Panc1 (cell line): ENCODE measurements around the gene P2RY11. TPM values are rescaled to one million over a fixed set of nuclear protein-coding genes. Genes with fewer than 3 reads are reported as not detected.

Experiments used
- ATAC-seq: fragments of 200-7000 bp; cut with Tn5 transposase; 2 replicates; pipeline ENCODE4 v1.9.1; 2020; ENCODE audit warnings: mild to moderate bottlenecking, moderate library complexity
- BruUV-seq: library from RNA; stranded (reverse); fragments of 400-500 nt; replicated peaks from 2 replicates; lab custom pipeline; 2021; lab: Mats Ljungman, UMichigan
- CTCF ChIA-PET: fragments of 300-600 bp; sonication (Branson Sonifier 250); formaldehyde crosslinking; loops from one replicate; lab custom pipeline; 2022; ENCODE audit warnings: antibody characterized with exemption; lab: Charles Lee
- POLR2A ChIA-PET: fragments of 300-600 bp; sonication (Branson Sonifier 250); formaldehyde crosslinking; loops from one replicate; lab custom pipeline; 2022; ENCODE audit warnings: antibody characterized with exemption; lab: Charles Lee
- DNase-seq: peaks from one replicate; pipeline ENCODE4 v3.0.0-alpha.2; 2010; ENCODE audit warnings: low read depth, low spot score
- H3K27ac ChIP-seq: 2 replicates; pipeline ENCODE4 v1.5.1; 2011; ENCODE audit warnings: mild to moderate bottlenecking, low read length, inconsistent platforms
- H3K27me3 ChIP-seq: fragments of 200-500 bp; sonication (Bioruptor generic); 2 replicates; pipeline ENCODE4 v1.6.0; 2014; ENCODE audit warnings: low read length, inconsistent platforms; ENCODE audit not compliant: control insufficient read depth, insufficient read depth
- H3K36me3 ChIP-seq: fragments of 200-500 bp; sonication (Bioruptor generic); 2 replicates; pipeline ENCODE4 v1.5.1; 2014; ENCODE audit warnings: inconsistent platforms, mild to moderate bottlenecking, low read length, moderate library complexity; ENCODE audit not compliant: control insufficient read depth, insufficient read depth
- H3K4me1 ChIP-seq: 2 replicates; pipeline ENCODE4 v1.5.1; 2011; ENCODE audit warnings: inconsistent platforms, mild to moderate bottlenecking, low read length, moderate library complexity; ENCODE audit not compliant: control insufficient read depth, insufficient read depth
- H3K4me3 ChIP-seq, 2 experiments: 2 replicates each; pipeline ENCODE4 v1.5.1; 2011 to 2012; ENCODE audit warnings: low read depth in 2 of 2, low read length in 2 of 2, mild to moderate bottlenecking in 2 of 2, inconsistent platforms in 1 of 2, moderate library complexity in 1 of 2
- H3K9me3 ChIP-seq: fragments of 200-500 bp; sonication (Bioruptor generic); 2 replicates; pipeline ENCODE4 v1.5.1; 2014; ENCODE audit warnings: low read depth, mild to moderate bottlenecking, inconsistent platforms, low read length, moderate library complexity; ENCODE audit not compliant: control insufficient read depth, insufficient read depth
- POLR2AphosphoS5 ChIP-seq: IDR thresholded peaks from 2 replicates; pipeline ENCODE4 v1.6.1; 2012; ENCODE audit warnings: mild to moderate bottlenecking, low read depth, low read length, moderate library complexity
- SIN3A ChIP-seq: IDR thresholded peaks from 2 replicates; pipeline ENCODE4 v1.6.1; 2012; ENCODE audit warnings: low read depth, mild to moderate bottlenecking, low read length, moderate library complexity, borderline replicate concordance; ENCODE audit not compliant: insufficient read depth
- TCF7L2 ChIP-seq: IDR thresholded peaks from 2 replicates; pipeline ENCODE4 v1.6.1; 2011; ENCODE audit warnings: mild to moderate bottlenecking, low read depth, low read length, inconsistent platforms
- in situ Hi-C: cut with HindIII; loops from 2 replicates; pipeline ENCODE4 v1.10.0; 2016; ENCODE audit warnings: low sequenced_read_pairs, low pct_unique_long_range_greater_than_20kb
- intact Hi-C: fragments of 100-400 bp; cut with micrococcal nuclease; formaldehyde crosslinking; loops from one replicate; pipeline ENCODE4 v1.10.0; 2022; ENCODE audit not compliant: unreplicated experiment
- total RNA-seq: library from RNA; stranded (reverse); gene quantifications from one replicate; pipeline ENCODE4 v1.2.1, GENCODE V29; 2021; ENCODE audit not compliant: unreplicated experiment
- TF ChIP-seq, protein P1 (sequence below): fragments of 450-650 bp; IDR thresholded peaks from 2 replicates; pipeline ENCODE4 v1.5.1; 2017; ENCODE audit warnings: mild to moderate bottlenecking

The P2RY11 gene
- total RNA-seq, 1 experiment from 2014 or later: 12.5 TPM

DNA sequence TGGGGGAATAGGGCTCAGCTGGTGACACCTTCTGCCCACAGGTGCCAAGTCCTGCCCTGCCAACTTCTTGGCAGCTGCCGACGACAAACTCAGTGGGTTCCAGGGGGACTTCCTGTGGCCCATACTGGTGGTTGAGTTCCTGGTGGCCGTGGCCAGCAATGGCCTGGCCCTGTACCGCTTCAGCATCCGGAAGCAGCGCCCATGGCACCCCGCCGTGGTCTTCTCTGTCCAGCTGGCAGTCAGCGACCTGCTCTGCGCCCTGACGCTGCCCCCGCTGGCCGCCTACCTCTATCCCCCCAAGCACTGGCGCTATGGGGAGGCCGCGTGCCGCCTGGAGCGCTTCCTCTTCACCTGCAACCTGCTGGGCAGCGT lies 2.1 kb downstream of the P2RY11 start:
- TF ChIP-seq TCF7L2 (no peak), POLR2AphosphoS5 (peak; percentile 71)
- Histone ChIP-seq H3K27me3 (no peaks in the 10 kb centered on the region), H3K4me1 (peaks cover 8% of the 10 kb centered on the region), H3K4me3 (no peak overlapping the region), H3K9me3 (no peaks in the 10 kb centered on the region), H3K36me3 (peaks cover 4% of the 10 kb centered on the region), H3K27ac (no peak overlapping the region)
- in situ Hi-C loops (no loop called here), intact Hi-C loops (no loop called here)
- CTCF ChIA-PET: interaction anchor here (0.8 kb wide), 1 partner anchor 40 kb away, joined by 3 read pairs; no protein-coding TSS in a partner anchor
- peak; percentile 12 for ATAC-seq
- DNase-seq: no peak
- BruUV-seq: no TSS peak
- POLR2A ChIA-PET: interaction anchor here (0.5 kb wide), 2 partner anchors 253 to 469 kb away, joined by 3 to 4 read pairs; no protein-coding TSS in a partner anchor

DNA sequence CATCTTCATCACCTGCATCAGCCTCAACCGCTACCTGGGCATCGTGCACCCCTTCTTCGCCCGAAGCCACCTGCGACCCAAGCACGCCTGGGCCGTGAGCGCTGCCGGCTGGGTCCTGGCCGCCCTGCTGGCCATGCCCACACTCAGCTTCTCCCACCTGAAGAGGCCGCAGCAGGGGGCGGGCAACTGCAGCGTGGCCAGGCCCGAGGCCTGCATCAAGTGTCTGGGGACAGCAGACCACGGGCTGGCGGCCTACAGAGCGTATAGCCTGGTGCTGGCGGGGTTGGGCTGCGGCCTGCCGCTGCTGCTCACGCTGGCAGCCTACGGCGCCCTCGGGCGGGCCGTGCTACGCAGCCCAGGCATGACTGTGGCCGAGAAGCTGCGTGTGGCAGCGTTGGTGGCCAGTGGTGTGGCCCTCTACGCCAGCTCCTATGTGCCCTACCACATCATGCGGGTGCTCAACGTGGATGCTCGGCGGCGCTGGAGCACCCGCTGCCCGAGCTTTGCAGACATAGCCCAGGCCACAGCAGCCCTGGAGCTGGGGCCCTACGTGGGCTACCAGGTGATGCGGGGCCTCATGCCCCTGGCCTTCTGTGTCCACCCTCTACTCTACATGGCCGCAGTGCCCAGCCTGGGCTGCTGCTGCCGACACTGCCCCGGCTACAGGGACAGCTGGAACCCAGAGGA lies 2.6 kb downstream of the P2RY11 start:
- ChIA-PET CTCF (interaction anchor here (0.7 kb wide), 1 partner anchor 8 kb away, joined by 3 read pairs; the partner anchor contains the start of gene PPAN), POLR2A (interaction anchor here (0.5 kb wide), 1 partner anchor 254 kb away, joined by 4 read pairs; no protein-coding TSS in a partner anchor)
- Histone ChIP-seq H3K4me1 (peaks cover 8% of the 10 kb centered on the region), H3K9me3 (no peaks in the 10 kb centered on the region), H3K4me3 (no peak overlapping the region), H3K27ac (no peak overlapping the region), H3K36me3 (peaks cover 6% of the 10 kb centered on the region), H3K27me3 (no peaks in the 10 kb centered on the region)
- BruUV-seq: no TSS peak
- DNase-seq: no peak
- in situ Hi-C loops: no loop called here
- 0 out of 2 replicates have a peak, but pooled peaks have one; percentile 11 for TF ChIP-seq SIN3A
- TF ChIP-seq, protein P1, sequence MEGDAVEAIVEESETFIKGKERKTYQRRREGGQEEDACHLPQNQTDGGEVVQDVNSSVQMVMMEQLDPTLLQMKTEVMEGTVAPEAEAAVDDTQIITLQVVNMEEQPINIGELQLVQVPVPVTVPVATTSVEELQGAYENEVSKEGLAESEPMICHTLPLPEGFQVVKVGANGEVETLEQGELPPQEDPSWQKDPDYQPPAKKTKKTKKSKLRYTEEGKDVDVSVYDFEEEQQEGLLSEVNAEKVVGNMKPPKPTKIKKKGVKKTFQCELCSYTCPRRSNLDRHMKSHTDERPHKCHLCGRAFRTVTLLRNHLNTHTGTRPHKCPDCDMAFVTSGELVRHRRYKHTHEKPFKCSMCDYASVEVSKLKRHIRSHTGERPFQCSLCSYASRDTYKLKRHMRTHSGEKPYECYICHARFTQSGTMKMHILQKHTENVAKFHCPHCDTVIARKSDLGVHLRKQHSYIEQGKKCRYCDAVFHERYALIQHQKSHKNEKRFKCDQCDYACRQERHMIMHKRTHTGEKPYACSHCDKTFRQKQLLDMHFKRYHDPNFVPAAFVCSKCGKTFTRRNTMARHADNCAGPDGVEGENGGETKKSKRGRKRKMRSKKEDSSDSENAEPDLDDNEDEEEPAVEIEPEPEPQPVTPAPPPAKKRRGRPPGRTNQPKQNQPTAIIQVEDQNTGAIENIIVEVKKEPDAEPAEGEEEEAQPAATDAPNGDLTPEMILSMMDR: no peak
- peak; percentile 5 for ATAC-seq
- intact Hi-C loops: no loop called here

DNA sequence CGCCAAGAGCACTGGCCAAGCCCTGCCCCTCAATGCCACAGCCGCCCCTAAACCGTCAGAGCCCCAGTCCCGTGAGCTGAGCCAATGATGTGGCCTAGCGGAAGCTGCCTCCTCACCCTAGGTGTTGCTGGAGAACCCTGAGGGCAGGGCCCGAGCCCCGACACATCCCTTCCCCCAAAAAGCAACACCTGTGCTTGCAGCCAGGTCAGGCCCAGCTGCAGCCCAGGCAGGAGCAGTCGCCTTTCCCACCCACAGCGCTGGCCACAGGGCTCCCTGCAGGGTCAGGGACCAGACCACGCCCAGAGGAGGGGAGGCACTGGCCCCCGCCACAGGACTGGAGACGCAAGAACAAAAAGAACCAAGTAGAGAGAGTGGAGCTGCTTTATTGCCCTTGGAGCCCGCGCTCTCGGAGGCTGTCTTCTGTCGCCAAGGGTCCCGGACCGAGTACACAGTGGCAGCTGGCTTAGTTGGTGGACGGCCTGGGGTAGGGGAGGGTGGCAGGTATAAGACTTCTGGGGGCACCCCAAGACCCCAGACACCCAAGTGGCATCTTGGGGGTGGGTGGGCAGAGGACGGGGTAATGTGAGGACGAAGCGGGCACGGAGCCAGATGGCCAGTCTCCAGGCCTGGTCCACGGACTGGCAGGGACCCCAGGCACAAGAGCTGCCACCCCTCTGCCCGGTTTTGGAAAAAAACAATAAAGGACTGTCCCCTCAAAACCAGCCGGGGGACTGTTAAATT lies 3.3 kb downstream of the P2RY11 start:
- CTCF ChIA-PET: interaction anchor here (0.7 kb wide), 1 partner anchor 8 kb away, joined by 3 read pairs; the partner anchor contains the start of gene PPAN
- intact Hi-C loops (no loop called here), in situ Hi-C loops (no loop called here)
- no peaks in the 10 kb centered on the region for H3K9me3 ChIP-seq
- peak; percentile 8 for ATAC-seq
- no peak overlapping the region for H3K4me3 ChIP-seq
- H3K27me3 ChIP-seq: no peaks in the 10 kb centered on the region
- H3K27ac ChIP-seq: no peak overlapping the region
- H3K36me3 ChIP-seq: peaks cover 3% of the 10 kb centered on the region; the same call in 1 of the 2 replicates
- no peak for DNase-seq
- no peak for TF ChIP-seq TCF7L2
- 0 out of 2 replicates have a peak, but pooled peaks have one; percentile 20 for TF ChIP-seq POLR2AphosphoS5
- peaks cover 8% of the 10 kb centered on the region for H3K4me1 ChIP-seq
- POLR2A ChIA-PET: no interaction called here
- BruUV-seq: no TSS peak
